Activated T-cell treated with anti-CD3 and anti-CD28 coated beads for 24 hours (primary cell): ENCODE data around the gene OR1D5.
A peak's percentile ranks its signal among the peaks of the same experiment; 100 is the strongest.
"Not testable (repeated sequence)": the region's sequence is repeated elsewhere in the genome, so short reads cannot be mapped to it uniquely, and the experiment has no call there.

Experiments
- DNase-seq: peaks from one replicate; pipeline ENCODE4 v3.0.0-alpha.2; 2020; ENCODE audit warnings: low read depth

The OR1D5 gene

GRCh38 chr17:3063507-3063906 lies at the start of gene OR1D5:
OR1D5 (minus strand) TSS chr17:3063607; CDS start chr17:3063607, 0 bp downstream.
- not testable (repeated sequence) for DNase-seq

GRCh38 chr17:3104322-3104721 lies 40.9 kb upstream of the OR1D5 start, which contains the start of gene OR1D2:
OR1D2 (minus strand) TSS chr17:3104422; CDS start chr17:3092996, 11,426 bp downstream.
- DNase-seq, result no peak

- DNase-seq, result not testable (repeated sequence)
Observed at GRCh38 chr17:3073850-3074249, 10.4 kb upstream of the OR1D5 start.

GRCh38 chr17:3065192-3065591 lies 1.8 kb upstream of the OR1D5 start:
- not testable (repeated sequence) for DNase-seq

- DNase-seq, result not testable (repeated sequence)
Observed at GRCh38 chr17:3062824-3063377, 506 bp downstream of the OR1D5 start.

GRCh38 chr17:3054868-3055267 lies 8.5 kb downstream of the OR1D5 start:
- not testable (repeated sequence) for DNase-seq

GRCh38 chr17:3049705-3050295 lies 13.6 kb downstream of the OR1D5 start:
- DNase-seq, result no peak

GRCh38 chr17:3048727-3049471 lies 14.5 kb downstream of the OR1D5 start:
- peak; percentile 91 for DNase-seq

- DNase-seq, result no peak
Observed at GRCh38 chr17:3046753-3047152, 16.7 kb downstream of the OR1D5 start.

GRCh38 chr17:3043737-3044365 lies 19.6 kb downstream of the OR1D5 start:
- no peak for DNase-seq

GRCh38 chr17:3040882-3041281 lies 22.5 kb downstream of the OR1D5 start:
- DNase-seq, result no peak

- DNase-seq, result no peak
Observed at GRCh38 chr17:3039736-3040135, 23.7 kb downstream of the OR1D5 start.

- no peak for DNase-seq
Observed at GRCh38 chr17:3038941-3039340, 24.5 kb downstream of the OR1D5 start.

- DNase-seq, result no peak
Observed at GRCh38 chr17:3037259-3037658, 26.1 kb downstream of the OR1D5 start.

GRCh38 chr17:3036800-3037199 lies 26.6 kb downstream of the OR1D5 start:
- no peak for DNase-seq

- DNase-seq, result no peak
Observed at GRCh38 chr17:3035968-3036280, 27.5 kb downstream of the OR1D5 start.

GRCh38 chr17:3035256-3035967 lies 28.0 kb downstream of the OR1D5 start:
- no peak for DNase-seq

- DNase-seq, result no peak
Observed at GRCh38 chr17:3034578-3034920, 28.9 kb downstream of the OR1D5 start.

- DNase-seq, result no peak
Observed at GRCh38 chr17:3033741-3034577, 29.4 kb downstream of the OR1D5 start.

GRCh38 chr17:3033248-3033640 lies 30.2 kb downstream of the OR1D5 start:
- DNase-seq, result no peak
